Sigmoid colon (tissue), 4 donors: Measurements from ENCODE around the gene SKAP1.

Experiments used
- EP300 ChIP-seq, 4 donors: sonication (generic); formaldehyde crosslinking; IDR thresholded peaks; one replicate each; pipeline ENCODE4 v1.6.1; 2017; ENCODE audit warnings: antibody characterized with exemption in 4 of 4
- TF ChIP-seq, protein P1 (sequence below), 4 experiments: fragments of 450-650 bp in 3 of 4; fragments of 200-600 bp in 1 of 4; IDR thresholded peaks; one replicate each; pipeline ENCODE4 v1.5.1; 2016 to 2019; ENCODE audit warnings: antibody characterized with exemption in 4 of 4, mild to moderate bottlenecking in 3 of 4, moderate library complexity in 2 of 4

DNA sequence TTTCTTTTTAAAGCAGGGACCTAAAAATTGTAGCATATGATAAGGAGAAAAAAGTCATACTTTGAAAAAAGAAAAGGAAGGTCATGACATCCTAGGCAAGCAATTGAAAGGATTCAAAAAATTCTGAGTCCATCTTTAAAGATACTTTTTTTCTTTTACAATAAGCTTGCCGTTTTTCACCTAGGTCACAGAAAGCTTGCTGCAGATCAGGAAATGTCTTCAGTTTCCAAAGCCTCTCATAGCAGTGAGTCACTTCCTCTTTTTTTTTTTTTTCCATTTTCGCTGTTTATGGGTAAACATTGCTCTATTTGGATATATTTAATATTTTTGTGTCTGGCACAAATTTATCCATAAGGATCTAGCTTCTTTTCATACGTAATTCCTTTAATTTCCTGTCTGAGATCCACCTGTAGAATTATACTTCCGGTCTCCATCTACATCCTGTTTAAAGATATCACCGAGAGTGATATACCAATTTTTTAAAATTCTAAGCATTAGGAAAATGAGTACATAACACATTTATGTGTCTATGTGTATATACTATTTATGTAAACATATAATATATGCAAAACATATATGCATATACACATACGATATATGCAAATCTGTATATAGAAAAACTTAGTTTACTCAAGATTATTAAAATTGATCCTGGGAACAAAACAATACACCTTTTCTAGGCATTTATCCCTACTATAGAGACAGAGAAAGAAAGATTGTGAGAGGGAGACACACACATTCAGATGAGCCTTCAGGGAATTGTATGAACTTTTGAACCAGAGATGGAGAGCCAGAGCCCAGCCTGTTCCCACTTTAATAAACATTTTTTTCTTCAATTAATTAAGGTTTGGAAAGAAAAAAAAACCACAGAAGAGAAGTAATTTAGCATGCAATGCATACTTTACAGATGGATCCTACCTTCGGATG is 134.4 kb downstream of the SKAP1 start:
- no peak for TF ChIP-seq EP300 (IDR thresholded peaks at IDR 0.05)
- TF ChIP-seq, protein P1, sequence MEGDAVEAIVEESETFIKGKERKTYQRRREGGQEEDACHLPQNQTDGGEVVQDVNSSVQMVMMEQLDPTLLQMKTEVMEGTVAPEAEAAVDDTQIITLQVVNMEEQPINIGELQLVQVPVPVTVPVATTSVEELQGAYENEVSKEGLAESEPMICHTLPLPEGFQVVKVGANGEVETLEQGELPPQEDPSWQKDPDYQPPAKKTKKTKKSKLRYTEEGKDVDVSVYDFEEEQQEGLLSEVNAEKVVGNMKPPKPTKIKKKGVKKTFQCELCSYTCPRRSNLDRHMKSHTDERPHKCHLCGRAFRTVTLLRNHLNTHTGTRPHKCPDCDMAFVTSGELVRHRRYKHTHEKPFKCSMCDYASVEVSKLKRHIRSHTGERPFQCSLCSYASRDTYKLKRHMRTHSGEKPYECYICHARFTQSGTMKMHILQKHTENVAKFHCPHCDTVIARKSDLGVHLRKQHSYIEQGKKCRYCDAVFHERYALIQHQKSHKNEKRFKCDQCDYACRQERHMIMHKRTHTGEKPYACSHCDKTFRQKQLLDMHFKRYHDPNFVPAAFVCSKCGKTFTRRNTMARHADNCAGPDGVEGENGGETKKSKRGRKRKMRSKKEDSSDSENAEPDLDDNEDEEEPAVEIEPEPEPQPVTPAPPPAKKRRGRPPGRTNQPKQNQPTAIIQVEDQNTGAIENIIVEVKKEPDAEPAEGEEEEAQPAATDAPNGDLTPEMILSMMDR (IDR thresholded peaks at IDR 0.05) = no peak
